Effector memory CD4-positive, alpha-beta T cell (primary cell): ENCODE results near the gene GPC6.

Experiments
- DNase-seq, 3 donors: peaks; one replicate each; pipeline ENCODE4 v3.0.0-alpha.2; 2020
- H3K27ac ChIP-seq: 2 replicates; pipeline ENCODE4 v1.7.0; 2013; ENCODE audit warnings: mild to moderate bottlenecking, low read length, moderate library complexity; ENCODE audit not compliant: insufficient read depth, poor library complexity, severe bottlenecking
- H3K27me3 ChIP-seq: replicated peaks from 2 replicates; pipeline ENCODE4 v1.7.0; 2013; ENCODE audit warnings: mild to moderate bottlenecking, low read length; ENCODE audit not compliant: insufficient read depth, control insufficient read depth, poor library complexity, severe bottlenecking
- H3K36me3 ChIP-seq: 2 replicates; pipeline ENCODE4 v1.7.0; 2013; ENCODE audit warnings: mild to moderate bottlenecking, low read length, moderate library complexity; ENCODE audit not compliant: control insufficient read depth, insufficient read depth
- H3K4me1 ChIP-seq: 2 replicates; pipeline ENCODE4 v1.7.0; 2013; ENCODE audit warnings: low read length, mild to moderate bottlenecking; ENCODE audit not compliant: control insufficient read depth, insufficient read depth, poor library complexity, severe bottlenecking
- H3K4me3 ChIP-seq: 2 replicates; pipeline ENCODE4 v1.7.0; 2013; ENCODE audit warnings: low read length, low read depth, mild to moderate bottlenecking; ENCODE audit not compliant: insufficient read depth, poor library complexity, severe bottlenecking
- H3K9me3 ChIP-seq: 2 replicates; pipeline ENCODE4 v1.7.0; 2013; ENCODE audit warnings: mild to moderate bottlenecking, low read length, moderate library complexity; ENCODE audit not compliant: control insufficient read depth

The GPC6 gene

DNA sequence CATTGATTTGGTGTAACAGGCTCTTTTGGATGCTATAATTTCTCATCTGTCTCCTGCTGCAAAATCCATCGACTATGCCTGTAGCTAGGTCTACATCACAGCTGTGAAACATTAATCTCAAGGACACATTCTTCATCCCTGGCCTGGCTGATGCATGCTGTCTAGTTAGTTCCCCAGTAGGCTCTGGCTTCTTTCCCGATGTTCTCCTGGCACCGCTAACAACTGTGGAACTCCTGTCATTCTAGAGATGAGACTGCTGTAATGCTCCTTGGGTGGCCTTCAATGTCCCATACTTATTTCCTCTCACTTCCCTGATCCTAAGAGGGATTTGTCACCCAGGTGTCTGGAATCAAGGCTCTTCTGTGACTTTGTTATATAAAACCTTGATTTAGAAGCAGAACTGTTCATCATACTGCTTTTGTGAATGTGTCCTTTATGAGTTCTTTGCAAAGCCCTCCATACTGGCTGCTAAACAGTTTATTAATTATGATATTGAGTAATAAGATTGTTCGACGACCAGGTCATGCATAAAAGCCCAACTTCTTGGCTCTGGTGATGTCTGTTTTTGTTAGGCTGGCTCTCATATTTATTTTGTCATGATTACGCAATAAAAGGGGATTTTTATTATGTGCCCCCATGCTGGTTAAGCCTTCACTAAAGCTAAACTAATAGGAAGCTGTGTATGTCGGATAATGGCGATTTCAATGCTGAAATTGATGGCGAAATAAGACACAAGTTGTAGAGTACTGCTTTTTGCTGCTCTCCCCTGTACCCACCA lies 1025.4 kb downstream of the GPC6 start:
- Histone ChIP-seq H3K27me3 (no peaks in the 10 kb centered on the region), H3K4me3 (no peak overlapping the region), H3K9me3 (no peaks in the 10 kb centered on the region), H3K27ac (no peak overlapping the region), H3K36me3 (no peaks in the 10 kb centered on the region), H3K4me1 (no peaks in the 10 kb centered on the region)
- DNase-seq = no peak

DNA sequence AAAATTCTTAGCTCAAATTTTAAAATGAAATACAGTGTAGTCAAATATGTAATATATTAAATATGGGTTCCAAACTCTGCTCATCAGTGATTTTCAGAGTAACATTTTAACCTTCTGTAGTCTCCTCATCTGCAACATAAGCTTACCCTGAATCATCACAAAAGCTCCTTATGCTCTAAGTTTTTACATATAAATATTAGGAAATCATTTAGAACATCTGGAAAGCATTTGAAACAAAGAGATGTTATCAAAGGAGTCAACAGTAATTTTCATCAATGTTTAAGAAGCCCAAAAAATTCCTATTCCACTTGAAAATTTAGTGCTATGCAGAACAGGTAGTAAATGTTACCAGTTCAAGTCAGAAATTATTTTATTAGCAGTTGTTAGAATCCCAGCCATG lies 1028.1 kb downstream of the GPC6 start:
- Histone ChIP-seq H3K4me3 (no peak overlapping the region), H3K36me3 (no peaks in the 10 kb centered on the region), H3K27ac (no peak overlapping the region), H3K27me3 (no peaks in the 10 kb centered on the region), H3K4me1 (no peaks in the 10 kb centered on the region), H3K9me3 (no peaks in the 10 kb centered on the region)
- DNase-seq = no peak

DNA sequence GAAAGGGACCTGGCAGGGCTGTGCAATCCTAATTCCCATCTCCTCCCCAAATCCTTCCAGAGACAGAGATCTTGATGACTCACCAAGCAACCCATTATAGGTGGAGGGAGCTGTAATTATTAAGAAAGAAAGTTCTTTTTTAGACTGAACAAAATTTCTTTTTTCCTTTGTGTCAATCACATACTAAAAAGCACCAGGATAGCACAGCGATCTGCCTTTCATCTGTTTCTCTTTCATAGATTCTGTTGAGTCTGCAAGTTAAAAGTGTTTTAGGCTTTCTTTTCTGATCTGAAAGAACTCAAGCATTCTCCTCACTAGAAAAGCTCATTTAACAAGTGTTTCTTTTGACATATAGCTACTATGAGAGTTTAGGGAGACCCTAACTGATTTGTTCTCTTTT lies 1030.1 kb downstream of the GPC6 start:
- Histone ChIP-seq H3K9me3 (no peaks in the 10 kb centered on the region), H3K36me3 (no peaks in the 10 kb centered on the region), H3K27me3 (no peaks in the 10 kb centered on the region), H3K4me3 (no peak overlapping the region), H3K27ac (no peak overlapping the region), H3K4me1 (no peaks in the 10 kb centered on the region)
- no peak for DNase-seq

DNA sequence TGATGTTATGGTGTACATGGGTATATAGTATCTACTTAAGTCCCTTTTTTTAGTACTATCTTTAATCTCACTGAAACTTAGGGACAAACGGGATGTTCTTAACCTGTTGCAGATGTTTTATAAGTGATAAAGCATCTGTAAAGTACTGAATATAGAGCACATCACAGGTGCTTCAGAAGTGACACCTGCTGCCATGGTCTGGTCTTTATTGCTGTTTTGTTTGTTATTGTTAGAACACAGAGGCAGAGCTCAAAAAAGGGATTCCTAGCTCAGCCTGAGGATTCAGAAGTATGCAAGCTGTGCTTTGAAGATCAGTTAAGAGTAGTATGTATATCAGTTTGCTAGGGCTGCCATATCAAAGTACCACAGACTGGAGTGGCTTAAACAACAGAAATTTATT lies 1033.4 kb downstream of the GPC6 start:
- H3K27me3 ChIP-seq = no peaks in the 10 kb centered on the region
- no peak overlapping the region for H3K27ac ChIP-seq
- no peaks in the 10 kb centered on the region for H3K9me3 ChIP-seq
- H3K36me3 ChIP-seq = no peaks in the 10 kb centered on the region
- H3K4me3 ChIP-seq = no peak overlapping the region
- H3K4me1 ChIP-seq = no peaks in the 10 kb centered on the region
- DNase-seq = no peak

DNA sequence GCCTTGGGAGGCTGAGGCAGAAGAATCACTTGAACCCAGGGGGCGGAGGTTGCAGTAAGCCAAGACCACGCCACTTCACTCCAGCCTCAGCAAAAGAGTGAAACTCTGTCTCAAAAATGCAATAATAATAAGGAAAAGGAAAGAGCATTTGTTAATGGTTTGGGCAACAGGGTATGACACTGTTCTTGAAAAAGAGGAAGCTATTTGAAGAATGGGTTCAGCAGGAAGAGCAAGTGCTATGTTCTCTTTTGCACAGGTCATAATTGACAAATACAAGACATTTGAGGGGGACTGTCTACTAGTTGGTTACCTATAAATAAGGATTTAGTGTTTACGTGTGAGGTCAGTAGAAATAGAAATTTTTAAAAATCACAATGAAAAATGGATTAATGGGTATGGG lies 1034.6 kb downstream of the GPC6 start:
- DNase-seq = no peak
- Histone ChIP-seq H3K36me3 (no peaks in the 10 kb centered on the region), H3K4me1 (no peaks in the 10 kb centered on the region), H3K27me3 (no peaks in the 10 kb centered on the region), H3K4me3 (no peak overlapping the region), H3K27ac (no peak overlapping the region), H3K9me3 (no peaks in the 10 kb centered on the region)

DNA sequence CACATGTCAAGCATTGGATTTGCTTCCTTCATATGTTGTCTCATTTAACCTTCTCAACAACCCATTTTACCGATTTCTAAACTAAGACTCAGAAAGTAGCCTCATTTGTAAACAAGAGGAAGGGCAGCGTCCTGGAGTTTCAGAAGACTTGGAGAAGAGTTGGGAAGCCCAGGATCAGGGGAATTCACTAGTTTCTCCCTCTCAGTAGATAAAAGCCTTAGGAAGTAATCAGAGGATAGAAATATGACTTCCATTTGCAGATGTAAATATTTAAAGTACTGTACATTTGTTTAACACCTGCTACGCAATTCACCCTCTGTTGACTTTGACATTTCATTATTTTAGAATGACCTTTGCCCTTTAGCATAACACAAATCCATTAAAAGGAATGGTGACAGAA lies 1036.4 kb downstream of the GPC6 start:
- H3K4me1 ChIP-seq = no peaks in the 10 kb centered on the region
- no peaks in the 10 kb centered on the region for H3K9me3 ChIP-seq
- H3K27me3 ChIP-seq = no peaks in the 10 kb centered on the region
- no peak overlapping the region for H3K27ac ChIP-seq
- H3K36me3 ChIP-seq = no peaks in the 10 kb centered on the region
- no peak overlapping the region for H3K4me3 ChIP-seq
- DNase-seq = no peak

DNA sequence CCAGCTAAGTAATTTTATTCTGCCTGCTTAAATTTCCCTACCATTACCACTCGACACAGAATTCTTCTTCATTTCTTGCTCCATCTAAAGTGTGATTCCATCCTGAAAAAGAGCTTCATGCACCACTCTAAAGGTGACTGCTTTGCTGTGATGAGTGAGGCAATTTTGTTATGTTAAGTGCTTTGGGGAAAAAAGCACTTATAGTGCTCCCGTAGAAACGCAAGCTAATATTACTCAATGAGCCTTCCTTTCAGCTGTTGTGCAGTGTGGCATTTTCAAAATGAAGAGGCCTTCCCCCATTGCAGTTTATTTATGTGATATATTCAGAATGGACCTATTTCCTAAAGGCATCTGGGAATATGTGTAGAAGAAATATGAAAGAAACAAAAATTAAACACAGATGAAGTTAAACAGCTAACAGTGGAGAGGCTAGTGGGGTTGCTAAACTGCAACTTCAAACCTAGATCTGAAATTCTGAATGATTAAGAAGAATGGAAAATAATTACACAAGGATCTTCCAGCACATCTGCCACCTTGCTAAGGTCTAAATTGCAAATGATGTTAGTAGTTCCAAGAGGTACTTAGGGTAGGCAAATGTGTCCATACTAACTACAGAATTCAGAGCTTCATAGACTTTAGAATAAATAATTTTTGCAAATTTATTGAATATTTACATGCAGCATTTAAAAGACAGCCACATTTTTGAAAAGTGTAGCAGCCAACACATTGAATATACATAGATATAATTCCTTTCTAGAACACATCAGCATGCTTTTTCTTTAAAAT lies 1041.2 kb downstream of the GPC6 start:
- no peak for DNase-seq
- Histone ChIP-seq H3K27me3 (no peaks in the 10 kb centered on the region), H3K9me3 (no peaks in the 10 kb centered on the region), H3K27ac (no peak overlapping the region), H3K4me3 (no peak overlapping the region), H3K4me1 (no peaks in the 10 kb centered on the region), H3K36me3 (no peaks in the 10 kb centered on the region)

DNA sequence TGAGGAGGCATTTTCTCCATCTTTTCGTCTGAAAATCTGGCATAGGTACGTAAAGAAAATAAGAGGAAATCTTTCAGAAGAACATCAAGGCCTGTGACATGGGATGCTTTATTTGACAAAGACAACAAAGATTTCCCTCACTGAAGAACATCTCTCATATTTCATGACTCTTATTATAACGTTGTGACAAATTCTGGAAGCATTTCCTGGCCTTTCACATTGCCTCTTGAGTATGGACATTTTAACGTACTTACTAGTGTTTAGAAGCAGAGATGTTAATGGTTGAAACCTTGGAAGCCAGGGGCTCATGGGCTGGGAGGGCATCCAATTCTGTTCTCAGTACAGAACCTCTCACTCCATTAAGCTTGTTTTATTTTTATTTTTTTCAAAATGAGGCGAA lies 1042.1 kb downstream of the GPC6 start:
- DNase-seq = no peak
- no peaks in the 10 kb centered on the region for H3K9me3 ChIP-seq
- no peak overlapping the region for H3K4me3 ChIP-seq
- no peaks in the 10 kb centered on the region for H3K36me3 ChIP-seq
- no peaks in the 10 kb centered on the region for H3K27me3 ChIP-seq
- no peaks in the 10 kb centered on the region for H3K4me1 ChIP-seq
- H3K27ac ChIP-seq = no peak overlapping the region

DNA sequence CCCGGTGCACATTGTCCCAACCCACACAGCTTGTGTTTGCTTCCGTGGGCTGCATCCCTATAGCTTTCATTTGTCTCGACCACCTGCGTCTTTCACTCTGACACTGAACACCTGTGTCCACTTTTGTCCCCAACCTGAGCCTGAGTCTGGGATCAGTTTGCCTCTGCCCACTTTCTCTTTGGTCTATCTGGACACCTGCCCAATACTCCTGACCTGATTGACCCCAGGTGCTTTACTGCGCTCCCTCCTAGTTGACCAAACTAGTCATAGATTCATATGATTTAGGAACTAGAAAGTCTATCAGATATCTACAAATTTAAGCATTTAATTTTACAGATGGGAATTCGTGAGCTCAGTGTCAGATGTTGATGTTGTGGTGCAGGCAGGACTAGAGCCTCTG lies 1043.0 kb downstream of the GPC6 start:
- no peaks in the 10 kb centered on the region for H3K27me3 ChIP-seq
- no peak overlapping the region for H3K27ac ChIP-seq
- H3K4me1 ChIP-seq = no peaks in the 10 kb centered on the region
- H3K9me3 ChIP-seq = no peaks in the 10 kb centered on the region
- H3K36me3 ChIP-seq = no peaks in the 10 kb centered on the region
- DNase-seq = no peak
- no peak overlapping the region for H3K4me3 ChIP-seq

DNA sequence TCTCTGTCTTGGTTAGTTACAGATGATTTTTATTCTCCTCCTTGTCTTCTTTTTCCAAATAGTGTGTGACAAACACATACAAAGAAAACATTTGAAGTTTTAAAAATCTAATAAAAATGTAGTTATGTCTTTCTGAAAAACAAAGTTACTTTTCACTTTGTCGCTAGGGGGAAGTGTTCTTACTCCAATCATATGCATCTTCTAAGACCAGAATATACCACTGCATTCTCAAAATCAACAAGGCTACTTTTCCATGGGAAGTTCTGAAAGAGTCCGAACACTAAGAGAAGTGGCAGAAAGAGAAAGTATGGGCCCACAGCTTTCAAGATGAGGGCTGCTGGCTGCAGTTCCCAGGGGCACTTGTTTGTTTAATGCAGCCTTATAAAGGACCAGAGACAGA lies 1043.9 kb downstream of the GPC6 start:
- H3K27me3 ChIP-seq = no peaks in the 10 kb centered on the region
- no peaks in the 10 kb centered on the region for H3K36me3 ChIP-seq
- no peak overlapping the region for H3K4me3 ChIP-seq
- no peaks in the 10 kb centered on the region for H3K4me1 ChIP-seq
- H3K27ac ChIP-seq = no peak overlapping the region
- no peak for DNase-seq
- no peaks in the 10 kb centered on the region for H3K9me3 ChIP-seq
